Activated CD8-positive, alpha-beta T cell treated with anti-CD3 and anti-CD28 coated beads for 36 hours (primary cell): ENCODE data around the gene MAD2L2. TPM values are rescaled to one million over a fixed set of nuclear protein-coding genes. Genes with fewer than 3 reads are reported as not detected.

Experiments
- ATAC-seq: fragments of 200-7000 bp; cut with Tn5 transposase; one replicate; pipeline ENCODE4 v1.10.0; 2021; ENCODE audit warnings: mild to moderate bottlenecking, moderate library complexity
- CTCF ChIA-PET: fragments of 350-600 bp; sonication (Branson Sonifier 250); formaldehyde crosslinking; loops from one replicate; lab custom pipeline; 2021; ENCODE audit warnings: antibody characterized with exemption; lab: Charles Lee
- POLR2A ChIA-PET: fragments of 350-600 bp; sonication (Branson Sonifier 250); formaldehyde crosslinking; loops from one replicate; lab custom pipeline; 2021; ENCODE audit warnings: antibody characterized with exemption; lab: Charles Lee
- DNase-seq: peaks from one replicate; pipeline ENCODE4 v3.0.0-alpha.2; 2020
- H3K27ac Mint-ChIP-seq: one replicate; pipeline ENCODE4 v1.8.0; 2021; ENCODE audit warnings: mild to moderate bottlenecking, mixed read lengths
- H3K27me3 Mint-ChIP-seq: one replicate; pipeline ENCODE4 v1.8.0; 2021; ENCODE audit warnings: mixed read lengths
- H3K36me3 Mint-ChIP-seq: one replicate; pipeline ENCODE4 v1.8.0; 2021; ENCODE audit warnings: low read depth, mixed read lengths
- H3K4me1 Mint-ChIP-seq: one replicate; pipeline ENCODE4 v1.8.0; 2021; ENCODE audit warnings: low read depth, mixed read lengths
- H3K4me3 Mint-ChIP-seq: one replicate; pipeline ENCODE4 v1.8.0; 2021; ENCODE audit warnings: mild to moderate bottlenecking, moderate library complexity, mixed read lengths
- H3K9me3 Mint-ChIP-seq: one replicate; pipeline ENCODE4 v1.8.0; 2021; ENCODE audit warnings: mixed read lengths
- intact Hi-C: fragments of 100-400 bp; cut with micrococcal nuclease; formaldehyde crosslinking; loops from one replicate; pipeline ENCODE4 v1.10.0; 2022
- total RNA-seq, 2 experiments: library from RNA; stranded (reverse); gene quantifications; one replicate each; pipeline ENCODE4 v1.2.3, GENCODE V29; 2021
- TF ChIP-seq, protein P1 (sequence below): fragments of 200-600 bp; IDR thresholded peaks from one replicate; pipeline ENCODE4 v1.8.0; 2022; ENCODE audit warnings: antibody characterized with exemption, mild to moderate bottlenecking

The MAD2L2 gene
- total RNA-seq, 2 experiments from 2014 or later, result 86.5 to 90.4 TPM

DNA sequence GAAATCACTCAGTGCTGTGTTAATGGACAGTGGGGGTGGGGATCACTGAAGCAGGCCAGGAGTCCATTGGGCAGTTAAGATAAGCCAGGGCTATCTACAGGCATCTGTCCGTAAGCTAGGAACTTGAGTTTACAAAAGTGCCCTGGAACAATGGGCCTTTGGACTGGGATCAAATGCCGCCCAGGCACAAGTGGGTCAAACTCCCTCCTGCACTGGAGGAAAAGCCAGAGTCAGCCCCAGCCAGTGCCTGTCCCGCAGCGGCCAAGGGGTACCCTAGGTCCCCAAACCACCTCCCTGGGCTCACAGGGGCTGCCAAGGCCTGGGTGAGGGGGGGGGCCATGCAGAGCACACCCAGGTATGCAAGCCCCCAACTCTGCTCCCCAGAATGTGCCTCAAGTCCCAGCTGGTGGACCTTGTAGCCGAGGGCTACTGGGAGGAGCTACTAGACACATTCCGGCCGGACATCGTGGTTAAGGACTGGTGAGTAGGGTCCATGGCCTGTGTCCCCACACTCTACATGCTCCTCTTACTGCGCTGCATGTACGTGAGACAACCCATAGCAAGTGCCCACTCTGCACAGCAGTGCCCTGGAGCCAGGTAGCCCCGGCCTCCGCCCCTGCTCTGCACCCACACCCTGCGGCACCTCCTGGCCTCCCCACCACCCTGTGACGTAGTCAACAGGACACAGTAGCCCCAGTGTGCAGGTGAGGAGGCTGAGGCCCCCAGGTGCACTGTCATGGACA is 9.2 kb downstream of the MAD2L2 start:
- TF ChIP-seq, protein P1, sequence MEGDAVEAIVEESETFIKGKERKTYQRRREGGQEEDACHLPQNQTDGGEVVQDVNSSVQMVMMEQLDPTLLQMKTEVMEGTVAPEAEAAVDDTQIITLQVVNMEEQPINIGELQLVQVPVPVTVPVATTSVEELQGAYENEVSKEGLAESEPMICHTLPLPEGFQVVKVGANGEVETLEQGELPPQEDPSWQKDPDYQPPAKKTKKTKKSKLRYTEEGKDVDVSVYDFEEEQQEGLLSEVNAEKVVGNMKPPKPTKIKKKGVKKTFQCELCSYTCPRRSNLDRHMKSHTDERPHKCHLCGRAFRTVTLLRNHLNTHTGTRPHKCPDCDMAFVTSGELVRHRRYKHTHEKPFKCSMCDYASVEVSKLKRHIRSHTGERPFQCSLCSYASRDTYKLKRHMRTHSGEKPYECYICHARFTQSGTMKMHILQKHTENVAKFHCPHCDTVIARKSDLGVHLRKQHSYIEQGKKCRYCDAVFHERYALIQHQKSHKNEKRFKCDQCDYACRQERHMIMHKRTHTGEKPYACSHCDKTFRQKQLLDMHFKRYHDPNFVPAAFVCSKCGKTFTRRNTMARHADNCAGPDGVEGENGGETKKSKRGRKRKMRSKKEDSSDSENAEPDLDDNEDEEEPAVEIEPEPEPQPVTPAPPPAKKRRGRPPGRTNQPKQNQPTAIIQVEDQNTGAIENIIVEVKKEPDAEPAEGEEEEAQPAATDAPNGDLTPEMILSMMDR, result no peak
- H3K4me3 Mint-ChIP-seq, result no peak overlapping the region
- no peak overlapping the region for H3K27ac Mint-ChIP-seq
- ChIA-PET POLR2A (interaction anchor here (1.1 to 2.0 kb wide), 5 partner anchors 9 to 238 kb away, joined by 3 to 8 read pairs (median 3); no protein-coding TSS in a partner anchor), CTCF (interaction anchor here (2.2 kb wide), 1 partner anchor 11 kb away, joined by 6 read pairs; no protein-coding TSS in a partner anchor)
- H3K27me3 Mint-ChIP-seq, result no peaks in the 10 kb centered on the region
- ATAC-seq (no peak), DNase-seq (no peak)
- no peaks in the 10 kb centered on the region for H3K4me1 Mint-ChIP-seq
- peaks cover 16% of the 10 kb centered on the region for H3K36me3 Mint-ChIP-seq
- intact Hi-C loops, result no loop called here
- no peaks in the 10 kb centered on the region for H3K9me3 Mint-ChIP-seq

DNA sequence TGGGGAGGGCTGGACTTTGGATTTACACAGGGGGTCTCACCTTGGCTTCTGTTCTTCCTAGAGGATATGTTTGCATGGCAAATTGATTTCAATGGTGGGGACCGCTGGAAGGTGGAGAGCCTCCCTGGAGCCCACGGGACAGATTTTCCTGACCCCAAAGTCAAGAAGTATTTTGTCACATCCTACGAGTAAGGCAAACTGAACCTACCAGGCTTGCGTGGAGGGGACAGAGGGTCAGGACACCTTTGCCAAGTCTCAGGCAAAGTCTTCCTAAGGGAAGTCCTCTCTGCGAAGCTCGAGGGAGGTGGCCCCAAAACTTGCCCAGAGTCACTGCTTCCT is 9.8 kb downstream of the MAD2L2 start:
- DNase-seq, result no peak
- peaks cover 16% of the 10 kb centered on the region for H3K36me3 Mint-ChIP-seq
- POLR2A ChIA-PET, result interaction anchor here (1.1 to 2.0 kb wide), 4 partner anchors 9 to 239 kb away, joined by 3 to 8 read pairs (median 3); no protein-coding TSS in a partner anchor
- H3K9me3 Mint-ChIP-seq, result no peaks in the 10 kb centered on the region
- intact Hi-C loops, result no loop called here
- no peak for ATAC-seq
- H3K27me3 Mint-ChIP-seq, result no peaks in the 10 kb centered on the region
- no peaks in the 10 kb centered on the region for H3K4me1 Mint-ChIP-seq
- TF ChIP-seq, protein P1, result no peak
- H3K27ac Mint-ChIP-seq, result no peak overlapping the region
- H3K4me3 Mint-ChIP-seq, result no peak overlapping the region
- CTCF ChIA-PET, result no interaction called here

- peaks cover 15% of the 10 kb centered on the region for H3K36me3 Mint-ChIP-seq
- DNase-seq (no peak), ATAC-seq (no peak)
- intact Hi-C loops, result no loop called here
- H3K27ac Mint-ChIP-seq, result no peak overlapping the region
- TF ChIP-seq, protein P1, result no peak
- ChIA-PET CTCF (no interaction called here), POLR2A (interaction anchor here (1.2 to 2.0 kb wide), 3 partner anchors 10 to 239 kb away, joined by 3 to 8 read pairs (median 3); no protein-coding TSS in a partner anchor)
- no peaks in the 10 kb centered on the region for H3K9me3 Mint-ChIP-seq
- no peak overlapping the region for H3K4me3 Mint-ChIP-seq
- H3K4me1 Mint-ChIP-seq, result no peaks in the 10 kb centered on the region
- no peaks in the 10 kb centered on the region for H3K27me3 Mint-ChIP-seq
Measured at GRCh38 chr1:11670747-11671146, 10.2 kb downstream of the MAD2L2 start.

DNA sequence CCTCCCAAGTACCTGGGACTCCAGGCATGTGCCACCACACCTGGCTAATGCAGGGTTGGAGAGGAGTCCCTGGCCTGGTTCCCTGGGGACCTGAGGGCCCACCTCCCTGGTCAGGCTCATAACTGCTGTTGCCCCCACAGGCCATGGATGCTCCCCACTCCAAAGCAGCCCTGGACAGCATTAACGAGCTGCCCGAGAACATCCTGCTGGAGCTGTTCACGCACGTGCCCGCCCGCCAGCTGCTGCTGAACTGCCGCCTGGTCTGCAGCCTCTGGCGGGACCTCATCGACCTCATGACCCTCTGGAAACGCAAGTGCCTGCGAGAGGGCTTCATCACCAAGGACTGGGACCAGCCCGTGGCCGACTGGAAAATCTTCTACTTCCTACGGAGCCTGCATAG is 12.4 kb downstream of the MAD2L2 start:
- TF ChIP-seq, protein P1, result no peak
- CTCF ChIA-PET, result no interaction called here
- POLR2A ChIA-PET, result no interaction called here
- Mint-ChIP-seq H3K9me3 (no peaks in the 10 kb centered on the region), H3K4me1 (no peaks in the 10 kb centered on the region), H3K27ac (no peak overlapping the region), H3K4me3 (no peak overlapping the region), H3K27me3 (no peaks in the 10 kb centered on the region), H3K36me3 (peaks cover 10% of the 10 kb centered on the region)
- no peak for DNase-seq
- intact Hi-C loops, result no loop called here
- ATAC-seq, result no peak
